ENCODE results near the gene ZDHHC14. TPM values are rescaled to one million over a fixed set of nuclear protein-coding genes. Genes with fewer than 3 reads are reported as not detected.
"Not testable (repeated sequence)": the region's sequence is repeated elsewhere in the genome, so short reads cannot be mapped to it uniquely, and the experiment has no call there.

Gene ZDHHC14
- total RNA-seq, 1 donor from 2014 or later, result 6.8 TPM

DNA sequence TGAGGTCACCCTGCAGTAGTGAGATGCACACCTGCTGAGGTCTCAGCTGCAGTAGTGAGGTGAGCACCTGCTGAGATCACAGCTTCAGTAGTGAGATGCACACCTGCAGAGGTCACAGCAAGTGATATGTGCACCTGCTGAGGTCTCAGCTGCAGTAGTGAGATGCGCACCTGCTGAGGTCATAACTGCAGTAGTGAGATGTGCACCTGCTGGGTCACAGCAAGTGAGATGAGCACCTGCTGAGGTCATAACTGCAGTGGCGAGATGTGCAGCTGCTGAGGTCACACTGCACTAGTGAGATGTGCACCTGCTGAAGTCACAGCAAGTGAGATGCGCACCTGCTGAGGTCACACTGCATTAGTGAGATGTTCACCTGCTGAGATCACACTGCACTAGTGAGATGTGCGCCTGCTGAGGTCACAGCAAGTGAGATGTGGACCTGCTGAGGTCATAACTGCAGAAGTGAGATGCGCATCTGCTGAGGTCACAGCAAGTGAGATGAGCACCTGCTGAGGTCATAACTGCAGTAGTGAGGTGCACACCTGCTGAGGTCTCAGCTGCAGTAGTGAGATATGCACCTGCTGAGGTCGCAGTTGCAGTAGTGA is 20.8 kb downstream of the ZDHHC14 start:
- Histone ChIP-seq H3K4me3 (ENCODE audit: low read length in 3 of 3) (no peak overlapping the region), H3K4me1 (ENCODE audit: control insufficient read depth in 3 of 3, insufficient read depth in 3 of 3, low read length in 3 of 3) (peaks cover 0 to 4% (median 3%) of the 10 kb centered on the region in 3 donors), H3K27me3 (ENCODE audit: control insufficient read depth in 3 of 3, insufficient read depth in 3 of 3, low read length in 3 of 3) (no peaks in the 10 kb centered on the region), H3K27ac (ENCODE audit: low read depth, low read length) (no peak overlapping the region), H3K9me3 (ENCODE audit: control insufficient read depth in 3 of 3, low read length in 3 of 3) (no peaks in the 10 kb centered on the region), H3K36me3 (ENCODE audit: control insufficient read depth in 3 of 3, insufficient read depth in 3 of 3, low read length in 3 of 3) (peaks cover 0 to 6% (median 2%) of the 10 kb centered on the region in 3 donors), H3K9ac (ENCODE audit: low read depth in 1 of 3, low read length in 3 of 3) (no peak overlapping the region)

DNA sequence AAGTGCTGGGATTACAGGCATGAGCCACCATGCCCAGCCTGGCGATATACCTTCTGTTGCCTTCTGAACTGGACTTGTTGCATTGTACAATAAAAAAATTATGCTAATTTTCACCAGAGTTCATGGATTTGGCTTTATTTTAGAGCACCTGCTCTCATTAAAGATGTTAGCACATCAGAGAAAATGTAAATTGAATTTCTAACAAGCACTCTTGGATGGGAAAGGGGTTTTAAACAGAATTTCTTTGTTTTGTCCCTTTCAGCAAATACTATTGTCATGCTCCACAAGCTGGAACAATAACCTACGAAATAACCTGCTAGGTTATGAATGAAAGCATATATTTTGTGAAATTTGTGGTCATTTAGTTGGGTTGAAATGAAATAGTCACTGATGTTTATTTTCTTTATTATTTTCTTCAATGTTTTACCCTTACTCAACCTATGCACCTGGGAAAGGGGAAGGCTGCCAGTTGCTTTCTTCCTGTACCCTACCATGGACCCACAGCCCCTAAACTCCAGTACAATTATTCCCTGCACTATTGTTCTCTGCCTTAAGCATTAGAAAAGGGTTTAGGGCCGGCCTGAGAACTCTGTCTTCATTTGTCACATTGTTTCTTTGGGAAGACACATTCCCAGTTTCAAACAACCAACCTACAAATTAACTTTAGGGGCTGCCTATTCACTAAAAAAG is 22.2 kb downstream of the ZDHHC14 start:
- peaks cover 0 to 6% (median 2%) of the 10 kb centered on the region in 3 donors for H3K36me3 ChIP-seq (ENCODE audit: control insufficient read depth in 3 of 3, insufficient read depth in 3 of 3, low read length in 3 of 3)
- H3K4me3 ChIP-seq (ENCODE audit: low read length in 3 of 3), result no peak overlapping the region
- H3K9me3 ChIP-seq (ENCODE audit: control insufficient read depth in 3 of 3, low read length in 3 of 3), result no peaks in the 10 kb centered on the region
- no peak overlapping the region for H3K9ac ChIP-seq (ENCODE audit: low read depth in 1 of 3, low read length in 3 of 3)
- peaks cover 0 to 1% (median 1%) of the 10 kb centered on the region in 3 donors for H3K4me1 ChIP-seq (ENCODE audit: control insufficient read depth in 3 of 3, insufficient read depth in 3 of 3, low read length in 3 of 3)
- H3K27ac ChIP-seq (ENCODE audit: low read depth, low read length), result no peak overlapping the region
- H3K27me3 ChIP-seq (ENCODE audit: control insufficient read depth in 3 of 3, insufficient read depth in 3 of 3, low read length in 3 of 3), result no peaks in the 10 kb centered on the region

DNA sequence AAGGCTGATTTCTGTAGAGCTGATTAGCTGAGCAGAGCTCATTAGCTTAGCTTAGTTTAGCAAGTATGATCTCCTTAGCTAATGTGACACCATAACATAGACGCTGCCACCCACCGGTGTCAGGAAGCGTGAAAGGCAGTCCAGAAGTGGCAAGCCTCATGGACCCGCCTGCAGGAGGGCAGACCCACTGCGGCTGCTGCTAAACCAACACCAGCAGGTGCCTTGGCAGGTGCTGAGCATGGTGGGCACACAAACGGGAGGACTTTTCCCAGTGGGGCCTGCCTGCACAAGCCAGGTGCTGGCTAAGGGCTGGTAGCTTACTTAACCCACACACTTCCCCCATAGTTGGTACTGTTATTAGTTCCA is 22.7 kb downstream of the ZDHHC14 start:
- H3K4me3 ChIP-seq (ENCODE audit: low read length in 3 of 3), result no peak overlapping the region
- H3K27me3 ChIP-seq (ENCODE audit: control insufficient read depth in 3 of 3, insufficient read depth in 3 of 3, low read length in 3 of 3), result no peaks in the 10 kb centered on the region
- H3K36me3 ChIP-seq (ENCODE audit: control insufficient read depth in 3 of 3, insufficient read depth in 3 of 3, low read length in 3 of 3), result peaks cover 0 to 6% (median 2%) of the 10 kb centered on the region in 3 donors
- H3K9me3 ChIP-seq (ENCODE audit: control insufficient read depth in 3 of 3, low read length in 3 of 3), result no peaks in the 10 kb centered on the region
- H3K4me1 ChIP-seq (ENCODE audit: control insufficient read depth in 3 of 3, insufficient read depth in 3 of 3, low read length in 3 of 3), result no peaks in the 10 kb centered on the region
- no peak overlapping the region for H3K9ac ChIP-seq (ENCODE audit: low read depth in 1 of 3, low read length in 3 of 3)
- no peak overlapping the region for H3K27ac ChIP-seq (ENCODE audit: low read depth, low read length)

DNA sequence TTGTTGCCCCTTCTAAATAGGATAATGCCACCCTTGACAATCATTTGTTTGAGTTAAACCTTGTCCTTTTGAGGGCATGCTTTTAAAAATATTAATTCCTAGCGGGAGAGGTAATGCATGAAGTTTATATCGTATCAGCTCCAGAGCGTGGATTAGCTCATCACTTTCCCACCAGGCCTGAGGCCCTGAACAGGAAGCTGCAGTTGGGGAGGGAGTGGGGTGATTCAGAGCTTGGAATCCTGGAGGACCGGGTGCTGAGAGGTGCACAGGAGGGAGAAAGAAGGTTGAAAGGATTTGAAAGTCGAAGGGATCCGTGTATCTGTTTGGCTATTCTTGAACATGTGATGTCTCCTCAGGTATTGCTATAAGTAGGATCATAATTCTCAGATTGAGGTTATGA is 25.0 kb downstream of the ZDHHC14 start:
- H3K27me3 ChIP-seq (ENCODE audit: control insufficient read depth in 3 of 3, insufficient read depth in 3 of 3, low read length in 3 of 3), result no peaks in the 10 kb centered on the region
- no peak overlapping the region for H3K9ac ChIP-seq (ENCODE audit: low read depth in 1 of 3, low read length in 3 of 3)
- no peaks in the 10 kb centered on the region for H3K36me3 ChIP-seq (ENCODE audit: control insufficient read depth in 3 of 3, insufficient read depth in 3 of 3, low read length in 3 of 3)
- no peak overlapping the region for H3K4me3 ChIP-seq (ENCODE audit: low read length in 3 of 3)
- H3K9me3 ChIP-seq (ENCODE audit: control insufficient read depth in 3 of 3, low read length in 3 of 3), result no peaks in the 10 kb centered on the region
- no peaks in the 10 kb centered on the region for H3K4me1 ChIP-seq (ENCODE audit: control insufficient read depth in 3 of 3, insufficient read depth in 3 of 3, low read length in 3 of 3)
- H3K27ac ChIP-seq (ENCODE audit: low read depth, low read length), result no peak overlapping the region

DNA sequence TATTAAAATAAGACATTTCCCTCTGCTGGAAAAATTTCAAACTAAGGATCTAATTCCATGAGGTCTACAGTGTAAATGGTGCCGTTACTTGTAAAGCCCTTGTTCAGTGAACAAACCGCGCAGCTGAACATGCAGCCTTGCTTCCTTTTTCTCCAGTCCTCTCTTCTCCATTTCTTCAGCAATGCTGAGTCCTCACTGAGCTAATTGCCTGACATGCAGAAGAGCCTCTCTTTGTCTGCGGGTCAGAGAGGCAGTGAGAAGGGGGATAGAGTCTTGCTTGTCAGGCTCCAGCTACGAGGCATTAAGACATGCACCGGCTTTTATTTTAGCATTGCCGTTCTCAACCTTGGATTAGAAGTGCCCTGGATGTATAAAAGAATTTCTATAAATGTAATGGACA is 25.7 kb downstream of the ZDHHC14 start:
- Histone ChIP-seq H3K27me3 (ENCODE audit: control insufficient read depth in 3 of 3, insufficient read depth in 3 of 3, low read length in 3 of 3) (no peaks in the 10 kb centered on the region), H3K9ac (ENCODE audit: low read depth in 1 of 3, low read length in 3 of 3) (no peak overlapping the region), H3K4me3 (ENCODE audit: low read length in 3 of 3) (no peak overlapping the region), H3K9me3 (ENCODE audit: control insufficient read depth in 3 of 3, low read length in 3 of 3) (no peaks in the 10 kb centered on the region), H3K36me3 (ENCODE audit: control insufficient read depth in 3 of 3, insufficient read depth in 3 of 3, low read length in 3 of 3) (no peaks in the 10 kb centered on the region), H3K27ac (ENCODE audit: low read depth, low read length) (no peak overlapping the region), H3K4me1 (ENCODE audit: control insufficient read depth in 3 of 3, insufficient read depth in 3 of 3, low read length in 3 of 3) (no peaks in the 10 kb centered on the region)

DNA sequence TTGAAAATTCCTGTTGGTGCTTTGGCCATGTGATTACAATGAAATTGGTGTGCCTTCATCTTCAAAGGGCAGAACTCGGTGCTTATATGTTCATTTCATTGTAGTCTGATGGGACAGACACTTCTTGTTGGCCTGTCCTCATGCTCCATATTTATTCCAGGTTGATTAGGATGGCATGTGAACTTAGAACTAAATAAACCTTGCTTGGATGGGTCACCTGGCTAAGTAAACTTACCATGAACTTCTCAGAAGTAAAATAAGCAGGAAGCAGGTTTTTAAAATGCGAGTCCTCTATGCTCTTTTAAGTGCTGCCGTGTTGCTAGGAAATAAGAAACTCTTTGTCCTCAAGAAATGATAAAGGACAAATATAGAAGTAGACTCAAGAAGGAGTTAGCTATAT is 26.7 kb downstream of the ZDHHC14 start:
- H3K4me1 ChIP-seq (ENCODE audit: control insufficient read depth in 3 of 3, insufficient read depth in 3 of 3, low read length in 3 of 3), result no peaks in the 10 kb centered on the region
- no peak overlapping the region for H3K4me3 ChIP-seq (ENCODE audit: low read length in 3 of 3)
- no peaks in the 10 kb centered on the region for H3K36me3 ChIP-seq (ENCODE audit: control insufficient read depth in 3 of 3, insufficient read depth in 3 of 3, low read length in 3 of 3)
- no peak overlapping the region for H3K9ac ChIP-seq (ENCODE audit: low read depth in 1 of 3, low read length in 3 of 3)
- H3K9me3 ChIP-seq (ENCODE audit: control insufficient read depth in 3 of 3, low read length in 3 of 3), result no peaks in the 10 kb centered on the region
- H3K27ac ChIP-seq (ENCODE audit: low read depth, low read length), result no peak overlapping the region
- H3K27me3 ChIP-seq (ENCODE audit: control insufficient read depth in 3 of 3, insufficient read depth in 3 of 3, low read length in 3 of 3), result no peaks in the 10 kb centered on the region

DNA sequence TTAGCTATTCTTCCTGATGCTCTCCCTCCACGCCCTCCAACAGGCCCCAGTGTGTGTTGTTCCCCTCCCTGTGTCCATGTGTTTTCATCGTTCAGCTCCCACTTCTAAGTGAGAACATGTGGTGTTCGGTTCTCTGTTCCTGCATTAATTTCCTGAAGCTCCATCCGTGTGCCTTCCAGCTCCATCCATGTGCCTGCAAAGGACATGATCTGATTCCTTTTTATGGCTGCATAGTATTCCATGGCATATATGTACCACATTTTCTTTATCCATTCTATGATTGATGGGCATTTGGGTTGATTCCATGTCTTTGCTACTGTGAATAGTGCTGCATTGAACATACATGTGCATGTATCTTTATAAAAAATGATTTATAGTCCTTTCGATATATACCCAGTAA is 27.4 kb downstream of the ZDHHC14 start:
- H3K9ac ChIP-seq (ENCODE audit: low read depth in 1 of 3, low read length in 3 of 3); H3K36me3 ChIP-seq (ENCODE audit: control insufficient read depth in 3 of 3, insufficient read depth in 3 of 3, low read length in 3 of 3); H3K9me3 ChIP-seq (ENCODE audit: control insufficient read depth in 3 of 3, low read length in 3 of 3); H3K27me3 ChIP-seq (ENCODE audit: control insufficient read depth in 3 of 3, insufficient read depth in 3 of 3, low read length in 3 of 3); H3K27ac ChIP-seq (ENCODE audit: low read depth, low read length); H3K4me1 ChIP-seq (ENCODE audit: control insufficient read depth in 3 of 3, insufficient read depth in 3 of 3, low read length in 3 of 3); H3K4me3 ChIP-seq (ENCODE audit: low read length in 3 of 3): not testable (repeated sequence)

DNA sequence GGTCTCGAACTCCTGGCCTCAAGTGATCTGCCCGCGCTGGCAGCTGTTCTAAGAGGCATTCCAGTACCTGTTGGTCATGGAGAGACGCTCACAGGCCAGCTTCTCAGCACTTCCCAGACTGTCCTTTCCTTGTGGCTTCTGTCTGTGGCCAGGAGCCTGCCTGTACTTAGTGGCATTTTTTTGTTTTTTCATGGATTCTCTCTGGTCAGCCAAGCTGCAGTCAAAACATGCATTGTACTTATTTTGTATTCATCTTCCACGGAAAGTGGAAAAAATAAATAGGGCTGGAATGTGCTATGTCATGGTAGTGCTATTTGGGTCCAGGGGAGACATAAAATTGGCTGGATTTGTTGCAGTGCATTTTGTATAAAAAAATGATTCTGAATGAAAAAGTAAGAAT is 29.1 kb downstream of the ZDHHC14 start:
- Histone ChIP-seq H3K4me3 (ENCODE audit: low read length in 3 of 3) (no peak overlapping the region), H3K27me3 (ENCODE audit: control insufficient read depth in 3 of 3, insufficient read depth in 3 of 3, low read length in 3 of 3) (no peaks in the 10 kb centered on the region), H3K9me3 (ENCODE audit: control insufficient read depth in 3 of 3, low read length in 3 of 3) (no peaks in the 10 kb centered on the region), H3K4me1 (ENCODE audit: control insufficient read depth in 3 of 3, insufficient read depth in 3 of 3, low read length in 3 of 3) (no peaks in the 10 kb centered on the region), H3K27ac (ENCODE audit: low read depth, low read length) (no peak overlapping the region), H3K36me3 (ENCODE audit: control insufficient read depth in 3 of 3, insufficient read depth in 3 of 3, low read length in 3 of 3) (no peaks in the 10 kb centered on the region), H3K9ac (ENCODE audit: low read depth in 1 of 3, low read length in 3 of 3) (no peak overlapping the region)

DNA sequence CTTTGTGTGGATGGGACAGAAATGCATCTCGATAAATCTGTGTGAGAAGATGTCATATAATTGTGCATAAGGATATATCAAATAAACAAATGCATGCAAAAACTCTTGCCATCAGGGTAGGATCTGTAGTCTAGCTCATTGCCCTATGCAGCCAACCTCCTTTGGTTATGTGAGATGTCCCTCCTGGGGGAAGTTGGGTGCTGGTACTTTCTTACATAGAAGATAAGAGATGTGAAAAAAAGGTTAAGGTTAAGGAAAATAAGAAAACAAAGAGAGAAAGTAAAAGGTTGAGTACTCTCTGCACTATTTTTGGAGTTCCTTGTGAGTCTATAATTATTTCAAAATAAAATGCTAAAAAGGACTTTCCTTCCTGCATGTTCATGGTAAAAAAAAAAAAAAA is 30.4 kb downstream of the ZDHHC14 start:
- Histone ChIP-seq H3K4me3 (ENCODE audit: low read length in 3 of 3) (no peak overlapping the region), H3K9me3 (ENCODE audit: control insufficient read depth in 3 of 3, low read length in 3 of 3) (no peaks in the 10 kb centered on the region), H3K4me1 (ENCODE audit: control insufficient read depth in 3 of 3, insufficient read depth in 3 of 3, low read length in 3 of 3) (no peaks in the 10 kb centered on the region), H3K36me3 (ENCODE audit: control insufficient read depth in 3 of 3, insufficient read depth in 3 of 3, low read length in 3 of 3) (no peaks in the 10 kb centered on the region), H3K27ac (ENCODE audit: low read depth, low read length) (no peak overlapping the region), H3K9ac (ENCODE audit: low read depth in 1 of 3, low read length in 3 of 3) (no peak overlapping the region), H3K27me3 (ENCODE audit: control insufficient read depth in 3 of 3, insufficient read depth in 3 of 3, low read length in 3 of 3) (no peaks in the 10 kb centered on the region)

DNA sequence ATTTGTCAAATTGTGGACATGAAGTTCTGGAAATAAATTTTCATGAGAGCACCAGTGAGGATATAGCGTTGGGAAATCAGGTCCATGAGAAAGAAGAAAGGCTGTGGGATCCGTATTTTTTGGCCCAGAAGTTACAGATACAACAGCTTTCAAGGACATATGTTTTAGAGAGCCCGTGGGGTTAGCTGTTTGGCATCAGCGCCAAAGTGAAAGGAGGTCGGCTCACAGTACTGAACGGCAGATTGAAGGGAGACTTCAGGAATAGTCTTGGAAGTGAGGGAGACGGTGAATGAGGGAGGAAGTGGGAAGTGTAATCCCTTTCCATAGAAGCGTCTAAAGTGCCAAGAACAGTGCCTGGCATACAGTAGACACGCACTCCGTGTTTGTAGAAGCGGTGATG is 31.8 kb downstream of the ZDHHC14 start:
- H3K36me3 ChIP-seq (ENCODE audit: control insufficient read depth in 3 of 3, insufficient read depth in 3 of 3, low read length in 3 of 3), result no peaks in the 10 kb centered on the region
- H3K4me1 ChIP-seq (ENCODE audit: control insufficient read depth in 3 of 3, insufficient read depth in 3 of 3, low read length in 3 of 3), result no peaks in the 10 kb centered on the region
- H3K9me3 ChIP-seq (ENCODE audit: control insufficient read depth in 3 of 3, low read length in 3 of 3), result no peaks in the 10 kb centered on the region
- no peaks in the 10 kb centered on the region for H3K27me3 ChIP-seq (ENCODE audit: control insufficient read depth in 3 of 3, insufficient read depth in 3 of 3, low read length in 3 of 3)
- no peak overlapping the region for H3K4me3 ChIP-seq (ENCODE audit: low read length in 3 of 3)
- H3K27ac ChIP-seq (ENCODE audit: low read depth, low read length), result no peak overlapping the region
- H3K9ac ChIP-seq (ENCODE audit: low read depth in 1 of 3, low read length in 3 of 3), result no peak overlapping the region

Data from skeletal muscle tissue (tissue), 4 donors.